ENCODE data around the gene SPATA13. TPM values are rescaled to one million over a fixed set of nuclear protein-coding genes. Genes with fewer than 3 reads are reported as not detected.

The SPATA13 gene
- total and polyA plus RNA-seq, 10 donors = 12.0 to 185 (median 125) TPM

GRCh38 chr13:24133021-24133795 lies 27.3 kb upstream of the SPATA13 start:
- no peak overlapping the region for H3K4me3 ChIP-seq
- H3K27me3 ChIP-seq (replicated peaks in 1 of 7) = peaks cover 0 to 7% (median 0%) of the 10 kb centered on the region in 7 donors
- no peak for DNase-seq
- H3K36me3 ChIP-seq = no peaks in the 10 kb centered on the region
- no peak overlapping the region for H3K27ac ChIP-seq
- intact Hi-C loops (cut with DNase I; ENCODE audit: low total_unique reads) = no loop called here
- H3K9me3 ChIP-seq = peaks cover 0 to 13% (median 9%) of the 10 kb centered on the region in 8 donors
- H3K4me1 ChIP-seq = no peaks in the 10 kb centered on the region
- 73 to 90% (median 80%) methylated on average over 7 of the region's 7 CpGs for WGBS, 5 donors
- TF ChIP-seq POLR2A (IDR thresholded peaks at IDR 0.05) (no peak), POLR2AphosphoS5 (IDR thresholded peaks at IDR 0.05) (no peak)
- TF ChIP-seq, protein P1, sequence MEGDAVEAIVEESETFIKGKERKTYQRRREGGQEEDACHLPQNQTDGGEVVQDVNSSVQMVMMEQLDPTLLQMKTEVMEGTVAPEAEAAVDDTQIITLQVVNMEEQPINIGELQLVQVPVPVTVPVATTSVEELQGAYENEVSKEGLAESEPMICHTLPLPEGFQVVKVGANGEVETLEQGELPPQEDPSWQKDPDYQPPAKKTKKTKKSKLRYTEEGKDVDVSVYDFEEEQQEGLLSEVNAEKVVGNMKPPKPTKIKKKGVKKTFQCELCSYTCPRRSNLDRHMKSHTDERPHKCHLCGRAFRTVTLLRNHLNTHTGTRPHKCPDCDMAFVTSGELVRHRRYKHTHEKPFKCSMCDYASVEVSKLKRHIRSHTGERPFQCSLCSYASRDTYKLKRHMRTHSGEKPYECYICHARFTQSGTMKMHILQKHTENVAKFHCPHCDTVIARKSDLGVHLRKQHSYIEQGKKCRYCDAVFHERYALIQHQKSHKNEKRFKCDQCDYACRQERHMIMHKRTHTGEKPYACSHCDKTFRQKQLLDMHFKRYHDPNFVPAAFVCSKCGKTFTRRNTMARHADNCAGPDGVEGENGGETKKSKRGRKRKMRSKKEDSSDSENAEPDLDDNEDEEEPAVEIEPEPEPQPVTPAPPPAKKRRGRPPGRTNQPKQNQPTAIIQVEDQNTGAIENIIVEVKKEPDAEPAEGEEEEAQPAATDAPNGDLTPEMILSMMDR (IDR thresholded peaks at IDR 0.05 in 8 of 11, conservative IDR thresholded peaks at IDR 0.05 in 3 of 11) = no peak

- WGBS, 5 donors = 80 to 90% (median 85%) methylated on average over 7 of the region's 7 CpGs
- Histone ChIP-seq H3K27me3 (replicated peaks in 1 of 7) (peaks cover 0 to 7% (median 0%) of the 10 kb centered on the region in 7 donors), H3K4me1 (no peaks in the 10 kb centered on the region), H3K9me3 (peaks cover 0 to 13% (median 9%) of the 10 kb centered on the region in 8 donors), H3K27ac (no peak overlapping the region), H3K36me3 (no peaks in the 10 kb centered on the region), H3K4me3 (no peak overlapping the region)
- no peak for TF ChIP-seq POLR2A (IDR thresholded peaks at IDR 0.05)
- intact Hi-C loops (cut with DNase I; ENCODE audit: low total_unique reads) = no loop called here
- no peak for DNase-seq
Measured at GRCh38 chr13:24134231-24134630, 26.3 kb upstream of the SPATA13 start.

DNA sequence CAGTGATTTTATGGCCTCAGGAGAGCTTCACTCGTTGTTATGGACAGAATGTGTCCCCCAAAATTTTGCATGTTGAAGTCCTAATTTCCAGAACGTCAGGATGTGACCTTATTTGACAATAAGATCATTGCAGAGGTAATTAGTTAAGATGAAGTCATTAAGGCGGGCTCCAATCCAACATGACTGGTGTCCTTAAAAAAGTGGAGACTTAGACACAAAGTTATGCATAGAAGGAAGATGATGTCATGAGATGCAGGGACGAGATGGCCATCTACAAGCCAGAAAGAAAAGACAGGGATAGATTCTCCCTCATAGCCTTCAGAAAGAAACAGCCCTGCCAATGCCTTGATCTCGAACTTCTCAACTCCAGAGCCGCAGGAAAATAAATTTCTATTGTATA lies 25.8 kb upstream of the SPATA13 start:
- H3K27me3 ChIP-seq (replicated peaks in 1 of 7) = peaks cover 0 to 4% (median 0%) of the 10 kb centered on the region in 7 donors
- H3K4me1 ChIP-seq = no peaks in the 10 kb centered on the region
- peaks cover 0 to 13% (median 9%) of the 10 kb centered on the region in 8 donors for H3K9me3 ChIP-seq
- no peak overlapping the region for H3K4me3 ChIP-seq
- DNase-seq = no peak
- no peak overlapping the region for H3K27ac ChIP-seq
- intact Hi-C loops (cut with DNase I; ENCODE audit: low total_unique reads) = no loop called here
- WGBS, 5 donors = 70 to 91% (median 83%) methylated on average over 6 of the region's 6 CpGs
- no peaks in the 10 kb centered on the region for H3K36me3 ChIP-seq
- TF ChIP-seq POLR2AphosphoS5 (IDR thresholded peaks at IDR 0.05) (no peak), POLR2A (IDR thresholded peaks at IDR 0.05) (no peak)
- TF ChIP-seq, protein P1 (IDR thresholded peaks at IDR 0.05 in 8 of 11, conservative IDR thresholded peaks at IDR 0.05 in 3 of 11) = no peak

DNA sequence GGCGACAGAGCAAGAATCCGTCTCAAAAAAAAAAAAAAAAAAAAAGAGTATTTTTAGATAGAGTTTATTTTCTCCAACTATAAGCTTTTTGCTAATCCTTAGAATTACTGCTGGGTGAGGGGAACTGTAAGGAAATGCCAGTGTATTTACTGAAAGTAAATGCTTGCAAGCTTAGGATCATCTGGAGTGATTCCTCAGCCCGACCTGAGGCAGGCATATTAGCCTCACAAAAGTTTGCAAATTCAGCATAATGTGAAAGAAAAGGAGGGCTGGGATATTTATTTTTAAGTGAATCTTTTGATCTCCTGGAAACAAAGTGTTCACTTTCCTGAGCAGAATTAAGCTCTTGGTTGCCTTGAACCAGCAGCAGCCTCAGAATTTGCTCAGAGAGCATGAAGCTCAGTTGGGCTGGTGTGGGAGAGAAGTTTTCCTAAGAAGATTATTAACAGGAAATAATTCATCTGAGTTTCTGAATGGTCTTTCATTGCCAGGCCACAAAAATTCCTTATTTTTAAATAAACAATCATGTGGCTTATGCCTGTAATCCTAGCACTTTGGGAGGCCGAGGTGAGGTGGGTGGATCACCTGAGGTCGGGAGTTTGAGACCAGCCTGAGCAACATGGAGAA lies 24.7 kb upstream of the SPATA13 start:
- Histone ChIP-seq H3K4me3 (no peak overlapping the region), H3K36me3 (no peaks in the 10 kb centered on the region), H3K4me1 (no peaks in the 10 kb centered on the region), H3K9me3 (peaks cover 0 to 13% (median 9%) of the 10 kb centered on the region in 8 donors), H3K27ac (no peak overlapping the region), H3K27me3 (replicated peaks in 1 of 7) (no peaks in the 10 kb centered on the region)
- DNase-seq = no peak
- TF ChIP-seq POLR2AphosphoS5 (IDR thresholded peaks at IDR 0.05) = no peak
- TF ChIP-seq, protein P1 (IDR thresholded peaks at IDR 0.05 in 8 of 11, conservative IDR thresholded peaks at IDR 0.05 in 3 of 11) = no peak
- WGBS, 5 donors = 77 to 94% (median 85%) methylated on average over 3 to 5 of the region's 5 CpGs
- intact Hi-C loops (cut with DNase I; ENCODE audit: low total_unique reads) = no loop called here
